GM12801 (cell line): ENCODE results near the gene TMEM183A.

Experiments used
- CTCF ChIP-seq: IDR thresholded peaks from one replicate; pipeline ENCODE4 v1.5.1; 2011; ENCODE audit warnings: control low read depth; ENCODE audit not compliant: insufficient read length; ENCODE audit errors: extremely low read depth

Gene TMEM183A

GRCh38 chr1:202976633-202977032 is 30.5 kb upstream of the TMEM183A start:
- no peak for TF ChIP-seq CTCF

GRCh38 chr1:202979459-202979858 is 27.7 kb upstream of the TMEM183A start:
- no peak for TF ChIP-seq CTCF

GRCh38 chr1:202981939-202982338 is 25.2 kb upstream of the TMEM183A start:
- TF ChIP-seq CTCF = no peak

- TF ChIP-seq CTCF = no peak
Observed at GRCh38 chr1:202982715-202983430, 24.3 kb upstream of the TMEM183A start.

- no peak for TF ChIP-seq CTCF
Observed at GRCh38 chr1:202987255-202987654, 19.9 kb upstream of the TMEM183A start.

GRCh38 chr1:202987922-202988583 is 19.1 kb upstream of the TMEM183A start:
- no peak for TF ChIP-seq CTCF

- no peak for TF ChIP-seq CTCF
Observed at GRCh38 chr1:202989879-202990278, 17.3 kb upstream of the TMEM183A start.
